22Rv1 (cell line): Measurements from ENCODE around the gene ACAP1.

Source experiments
- CTCF ChIP-seq: fragments of 450-650 bp; IDR thresholded peaks from 2 replicates; pipeline ENCODE4 v1.5.1; 2017; ENCODE audit warnings: mild to moderate bottlenecking
- ZFX ChIP-seq: fragments of 450-650 bp; IDR thresholded peaks from 2 replicates; pipeline ENCODE4 v1.6.1; 2017; ENCODE audit warnings: antibody characterized with exemption, borderline replicate concordance

GRCh38 chr17:7380855-7381683, 44.7 kb downstream of the ACAP1 start, which contains the start of gene TNK1:
- TF ChIP-seq CTCF (peak; percentile 16; the same call in 1 of the 2 replicates), ZFX (no peak)
